Measurements from ENCODE around the gene MSRB3. TPM values are rescaled to one million over a fixed set of nuclear protein-coding genes. Genes with fewer than 3 reads are reported as not detected.

Gene MSRB3
- total RNA-seq, 1 experiment from 2014 or later = 1.1 TPM

DNA sequence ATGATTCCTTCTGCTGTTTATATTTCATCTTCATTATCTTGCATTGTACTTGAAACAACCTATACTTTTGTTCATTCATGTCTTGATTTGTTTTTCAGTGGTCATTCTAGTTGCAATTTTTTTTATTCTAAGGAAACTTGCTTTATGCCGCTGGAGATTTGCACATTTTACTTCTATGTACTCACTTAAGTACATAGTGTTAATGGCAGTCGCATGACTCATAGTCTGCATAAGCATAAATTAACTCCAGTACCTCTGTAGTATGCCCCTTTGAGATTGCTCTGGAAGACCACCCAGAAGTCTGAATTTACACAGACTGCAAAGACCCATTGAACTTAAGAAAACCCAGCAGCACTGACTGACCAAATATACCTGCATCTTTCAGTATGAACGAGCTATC lies 77.0 kb downstream of the MSRB3 start:
- no peak overlapping the region for H2BK5ac ChIP-seq (ENCODE audit: insufficient read length, low read length)
- H3K9me3 ChIP-seq (ENCODE audit: control insufficient read depth, low read depth, low read length) = no peaks in the 10 kb centered on the region
- H2BK120ac ChIP-seq (ENCODE audit: low read depth, low read length, poor library complexity, severe bottlenecking) = no peak overlapping the region
- H3T11ph ChIP-seq (ENCODE audit: low read length) = no peak overlapping the region
- no peak overlapping the region for H4K5ac ChIP-seq (ENCODE audit: insufficient read length, low read depth, low read length)
- H3K4ac ChIP-seq (ENCODE audit: low read depth, low read length) = no peak overlapping the region
- Mint-ChIP-seq H3K4me1 (no peaks in the 10 kb centered on the region), H3K4me3 (no peak overlapping the region), H3K9me3 (peaks cover 0 to 3% of the 10 kb centered on the region in 2 experiments; a peak in 1 of 5 replicates), H3K27ac (no peak overlapping the region), H3K36me3 (ENCODE audit: insufficient read depth in 1 of 3, low read depth in 3 of 3) (no peaks in the 10 kb centered on the region), H3K27me3 (ENCODE audit: low read depth) (no peaks in the 10 kb centered on the region)
- H2BK20ac ChIP-seq (ENCODE audit: low read depth, low read length, poor library complexity, severe bottlenecking) = no peak overlapping the region
- no peak overlapping the region for H3K23ac ChIP-seq (ENCODE audit: insufficient read length, low read depth, low read length)
- H4K20me1 ChIP-seq (ENCODE audit: control insufficient read depth, insufficient read depth, insufficient read length) = no peaks in the 10 kb centered on the region
- no peak overlapping the region for H3K27ac ChIP-seq (ENCODE audit: insufficient read length, low read depth, low read length)
- no peak for DNase-seq
- no peak overlapping the region for H3K56ac ChIP-seq (ENCODE audit: insufficient read length, low read depth, low read length)
- H3K9ac ChIP-seq (ENCODE audit: extremely low read depth, insufficient read length, low read length) = no peak overlapping the region
- no peak overlapping the region for H3K18ac ChIP-seq (ENCODE audit: insufficient read length, low read depth, low read length)
- H3K27me3 ChIP-seq (ENCODE audit: insufficient read depth, low read length) = no peaks in the 10 kb centered on the region
- H3K79me2 ChIP-seq (ENCODE audit: insufficient read depth, low read length) = no peaks in the 10 kb centered on the region
- no peak overlapping the region for H3K4me2 ChIP-seq (ENCODE audit: insufficient read depth, insufficient read length, low read length)
- H4K8ac ChIP-seq (replicated peaks; ENCODE audit: insufficient read length, low read depth, low read length) = no peak overlapping the region
- H2BK15ac ChIP-seq (ENCODE audit: low read depth, low read length) = no peak overlapping the region
- no peak overlapping the region for H2BK12ac ChIP-seq (ENCODE audit: insufficient read length, low read depth, low read length)
- TF ChIP-seq, protein P1, sequence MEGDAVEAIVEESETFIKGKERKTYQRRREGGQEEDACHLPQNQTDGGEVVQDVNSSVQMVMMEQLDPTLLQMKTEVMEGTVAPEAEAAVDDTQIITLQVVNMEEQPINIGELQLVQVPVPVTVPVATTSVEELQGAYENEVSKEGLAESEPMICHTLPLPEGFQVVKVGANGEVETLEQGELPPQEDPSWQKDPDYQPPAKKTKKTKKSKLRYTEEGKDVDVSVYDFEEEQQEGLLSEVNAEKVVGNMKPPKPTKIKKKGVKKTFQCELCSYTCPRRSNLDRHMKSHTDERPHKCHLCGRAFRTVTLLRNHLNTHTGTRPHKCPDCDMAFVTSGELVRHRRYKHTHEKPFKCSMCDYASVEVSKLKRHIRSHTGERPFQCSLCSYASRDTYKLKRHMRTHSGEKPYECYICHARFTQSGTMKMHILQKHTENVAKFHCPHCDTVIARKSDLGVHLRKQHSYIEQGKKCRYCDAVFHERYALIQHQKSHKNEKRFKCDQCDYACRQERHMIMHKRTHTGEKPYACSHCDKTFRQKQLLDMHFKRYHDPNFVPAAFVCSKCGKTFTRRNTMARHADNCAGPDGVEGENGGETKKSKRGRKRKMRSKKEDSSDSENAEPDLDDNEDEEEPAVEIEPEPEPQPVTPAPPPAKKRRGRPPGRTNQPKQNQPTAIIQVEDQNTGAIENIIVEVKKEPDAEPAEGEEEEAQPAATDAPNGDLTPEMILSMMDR (conservative IDR thresholded peaks at IDR 0.05) = no peak
- no peak overlapping the region for H2AK5ac ChIP-seq (ENCODE audit: insufficient read length, low read length)
- no peak overlapping the region for H3K14ac ChIP-seq (ENCODE audit: insufficient read depth, low read length)
- no peaks in the 10 kb centered on the region for H3K4me1 ChIP-seq (ENCODE audit: insufficient read depth, low read length)
- no peaks in the 10 kb centered on the region for H3K79me1 ChIP-seq (ENCODE audit: insufficient read depth, low read depth, low read length, poor library complexity, severe bottlenecking)
- no CpG with 5 or more reads among the region's 3 CpGs for WGBS (ENCODE audit: extremely low coverage, insufficient read length, low lambda C conversion rate)
- H2AFZ ChIP-seq (ENCODE audit: low read length) = no peak overlapping the region
- H3K23me2 ChIP-seq (ENCODE audit: insufficient read length, low read depth, low read length, poor library complexity, severe bottlenecking) = no peaks in the 10 kb centered on the region
- no peak overlapping the region for H4K91ac ChIP-seq (ENCODE audit: insufficient read length, low read depth, low read length)
